A549 (cell line): ENCODE data around the gene XYLT1. TPM values are rescaled to one million over a fixed set of nuclear protein-coding genes. Genes with fewer than 3 reads are reported as not detected.

ENCODE experiments used
- ATAC-seq, 2 experiments: fragments of 200-7000 bp in 1 of 2; fragments of >200 bp in 1 of 2; cut with Nextera tagmentation in 1 of 2; cut with Tn5 transposase in 1 of 2; 3 replicates each; pipeline versions ENCODE4 v1.8.0 to v1.9.1; 2018 to 2020; ENCODE audit warnings: mild to moderate bottlenecking in 1 of 2, moderate library complexity in 1 of 2
- CTCF ChIA-PET: fragments of 300-600 bp; sonication (Branson Sonifier 250); formaldehyde crosslinking; extraction: SDS; loops from one replicate; lab custom pipeline; 2021; ENCODE audit warnings: antibody characterized with exemption, inconsistent platforms; lab: Yijun Ruan, JAX
- POLR2A ChIA-PET: fragments of 350-600 bp; formaldehyde crosslinking; extraction: SDS; loops from one replicate; lab custom pipeline; 2021; ENCODE audit warnings: antibody characterized with exemption, inconsistent platforms; lab: Yijun Ruan, JAX
- DNase-seq, 2 experiments: peaks; one replicate each; pipeline versions ENCODE4 v3.0.0 to v3.0.0-alpha.2; 2011 to 2016; ENCODE audit warnings: low read depth in 1 of 2, low spot score in 1 of 2
- FAIRE-seq: peaks from 2 replicates; lab custom pipeline; 2011; peaks lifted over from hg19 to GRCh38; lab: Jason Lieb, UNC
- H3K27ac ChIP-seq, 2 experiments: fragments of >200 bp; sonication (Bioruptor Twin); formaldehyde crosslinking; 3 replicates each; pipeline ENCODE4 v1.5.1; 2016 to 2017
- H3K4me1 ChIP-seq: fragments of >200 bp; sonication (Bioruptor Twin); formaldehyde crosslinking; 3 replicates; pipeline ENCODE4 v1.6.1; 2016
- H3K4me2 ChIP-seq: fragments of >200 bp; sonication (Bioruptor Twin); formaldehyde crosslinking; 3 replicates; pipeline ENCODE4 v1.6.1; 2016
- H3K4me3 ChIP-seq: fragments of >200 bp; sonication (Bioruptor Twin); formaldehyde crosslinking; 3 replicates; pipeline ENCODE4 v1.5.1; 2016
- H3K9me3 ChIP-seq: fragments of >200 bp; sonication (Bioruptor Twin); formaldehyde crosslinking; 3 replicates; pipeline ENCODE4 v1.6.1; 2016
- BHLHE40 ChIP-seq: IDR thresholded peaks from 2 replicates; pipeline ENCODE4 v1.6.1; 2012; ENCODE audit warnings: low read depth, low read length, inconsistent platforms
- CBX2 ChIP-seq: fragments of 200-600 bp; sonication (generic); IDR thresholded peaks from 2 replicates; pipeline ENCODE4 v1.6.1; 2016; ENCODE audit warnings: low read depth, mild to moderate bottlenecking, borderline replicate concordance
- CBX8 ChIP-seq: fragments of 200-600 bp; sonication (generic); IDR thresholded peaks from 2 replicates; pipeline ENCODE4 v1.6.1; 2016
- CHD2 ChIP-seq: fragments of 150-350 bp; IDR thresholded peaks from 2 replicates; pipeline ENCODE4 v1.6.1; 2014; ENCODE audit warnings: low read length; ENCODE audit not compliant: partially characterized antibody
- ELK1 ChIP-seq: fragments of 150-350 bp; IDR thresholded peaks from 2 replicates; pipeline ENCODE4 v1.6.1; 2014; ENCODE audit warnings: low read depth, mild to moderate bottlenecking, low read length
- EP300 ChIP-seq, 2 experiments: fragments of >200 bp; sonication (Bioruptor Twin); formaldehyde crosslinking; IDR thresholded peaks; 2 replicates in 1 of 2; 3 replicates in 1 of 2; pipeline ENCODE4 v1.6.1; 2016 to 2017
- ESRRA ChIP-seq: fragments of 150-350 bp; IDR thresholded peaks from 2 replicates; pipeline ENCODE4 v1.6.1; 2014; ENCODE audit warnings: mild to moderate bottlenecking, low read length, borderline replicate concordance
- HOXA7 ChIP-seq: fragments of 250-450 bp; sonication (Bioruptor Pico); IDR thresholded peaks from 2 replicates; pipeline ENCODE4 v1.5.0; 2020; ENCODE audit warnings: mild to moderate bottlenecking, moderate library complexity
- JUN ChIP-seq, 2 experiments: fragments of >200 bp; sonication (Bioruptor Twin); formaldehyde crosslinking; IDR thresholded peaks; 2 replicates in 1 of 2; 3 replicates in 1 of 2; pipeline ENCODE4 v1.6.1; 2016 to 2017
- KDM1A ChIP-seq: fragments of 200-600 bp; sonication (generic); IDR thresholded peaks from 2 replicates; pipeline ENCODE4 v1.6.1; 2016; ENCODE audit warnings: low read depth, mild to moderate bottlenecking
- MAZ ChIP-seq: fragments of 150-350 bp; IDR thresholded peaks from 2 replicates; pipeline ENCODE4 v1.6.1; 2014; ENCODE audit warnings: antibody characterized with exemption, low read depth, low read length, borderline replicate concordance
- MYC ChIP-seq: IDR thresholded peaks from 2 replicates; pipeline ENCODE4 v1.6.1; 2012; ENCODE audit warnings: mild to moderate bottlenecking, inconsistent platforms, low read length, improper control_type of control experiment, borderline replicate concordance
- NFE2L2 ChIP-seq: fragments of 150-350 bp; conservative IDR thresholded peaks from 2 replicates; pipeline ENCODE4 v1.6.1; 2014; ENCODE audit warnings: low read length
- NPAS2 ChIP-seq: fragments of 250-450 bp; sonication (Bioruptor Pico); IDR thresholded peaks from 2 replicates; pipeline ENCODE4 v1.8.0; 2022; ENCODE audit warnings: mild to moderate bottlenecking, moderate library complexity, borderline replicate concordance
- PHF8 ChIP-seq: fragments of 200-600 bp; sonication (generic); IDR thresholded peaks from 2 replicates; pipeline ENCODE4 v1.6.1; 2016; ENCODE audit warnings: low read depth, mild to moderate bottlenecking, antibody characterized with exemption, moderate library complexity, borderline replicate concordance
- POLR2A ChIP-seq: IDR thresholded peaks from 2 replicates; pipeline ENCODE4 v1.6.1; 2012; ENCODE audit warnings: mild to moderate bottlenecking, low read length
- RFX5 ChIP-seq: fragments of 450-650 bp; IDR thresholded peaks from 2 replicates; pipeline ENCODE4 v1.7.1; 2014; ENCODE audit warnings: antibody characterized with exemption, mild to moderate bottlenecking, moderate library complexity
- SMC3 ChIP-seq: fragments of >200 bp; sonication (Bioruptor Twin); formaldehyde crosslinking; IDR thresholded peaks from 3 replicates; pipeline ENCODE4 v1.6.1; 2018; ENCODE audit warnings: inconsistent platforms
- SREBF2 ChIP-seq: fragments of 450-650 bp; IDR thresholded peaks from 2 replicates; pipeline ENCODE4 v1.6.1; 2014; ENCODE audit warnings: mild to moderate bottlenecking, moderate library complexity
- ZSCAN20 ChIP-seq: fragments of 250-450 bp; sonication (Bioruptor Pico); IDR thresholded peaks from 2 replicates; pipeline ENCODE4 v1.8.0; 2022; ENCODE audit warnings: mild to moderate bottlenecking, moderate library complexity
- WGBS: methylation state at CpG from one replicate; pipeline ENCODE4 v1.1.6; 2017; ENCODE audit errors: missing lambda C conversion rate; 5-methylcytosine and 5-hydroxymethylcytosine counted together
- polyA plus RNA-seq, 4 experiments: library from polyadenylated mRNA; depleted of rRNA in 3 of 4; stranded (reverse); fragments of >200 nt; fragmentation: RNase III in 1 of 4; extraction: RNeasy Plus Mini Kit Qiagen cat#74134 plus additional on column Dnase treatment in 1 of 4; gene quantifications; 2 replicates in 3 of 4; 3 replicates in 1 of 4; pipeline ENCODE4 v1.2.3, GENCODE V29; 2011 to 2017
- TF ChIP-seq, protein P1 (sequence below): fragments of 200-600 bp; sonication (generic); IDR thresholded peaks from 2 replicates; pipeline ENCODE4 v1.6.1; 2016; ENCODE audit warnings: antibody characterized with exemption, mild to moderate bottlenecking, moderate library complexity
- TF ChIP-seq, protein P2 (sequence below): fragments of >200 bp; sonication (Bioruptor Twin); formaldehyde crosslinking; IDR thresholded peaks from 3 replicates; pipeline ENCODE4 v1.5.1; 2016
- TF ChIP-seq, protein P3 (sequence below): fragments of 250-450 bp; sonication (Bioruptor Pico); IDR thresholded peaks from 2 replicates; pipeline ENCODE4 v1.5.0; 2020; ENCODE audit warnings: low read depth, mild to moderate bottlenecking, moderate library complexity

The XYLT1 gene
- polyA plus RNA-seq, 2 of the 4 experiments (the other 2 are of a cell fraction) = 0.78 to 0.88 TPM

DNA sequence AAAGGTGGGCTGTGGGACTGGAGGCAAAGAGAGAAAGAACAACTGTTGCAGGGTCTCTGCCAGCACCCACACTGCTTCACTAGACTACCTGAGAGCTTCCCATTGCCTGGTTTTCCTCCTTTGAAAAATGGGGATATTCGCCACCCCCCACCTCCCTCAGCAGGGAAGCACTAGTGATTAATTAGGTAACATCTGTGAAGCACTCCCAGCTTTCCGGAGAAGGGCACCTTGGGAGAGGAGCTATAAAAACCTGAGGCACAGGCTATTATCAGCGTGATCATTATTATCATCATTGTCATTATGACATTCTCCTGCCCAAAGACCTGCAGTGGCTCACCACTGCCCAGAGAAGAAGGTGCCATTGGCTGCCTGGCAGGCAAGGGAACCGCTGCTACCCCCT lies 83.5 kb downstream of the XYLT1 start:
- FAIRE-seq = no peak
- CTCF ChIA-PET = interaction anchor here (1.0 kb wide), 1 partner anchor 29 kb away, joined by 3 read pairs; no protein-coding TSS in a partner anchor
- POLR2A ChIA-PET = no interaction called here
- Histone ChIP-seq H3K4me3 (no peak overlapping the region), H3K9me3 (no peaks in the 10 kb centered on the region), H3K4me1 (no peaks in the 10 kb centered on the region), H3K27ac (no peak overlapping the region), H3K4me2 (no peak overlapping the region)
- TF ChIP-seq NFE2L2 (no peak), EP300 (IDR thresholded peaks at IDR 0.05) (no peak), CBX2 (no peak), MAZ (no peak), JUN (IDR thresholded peaks at IDR 0.05) (no peak), RFX5 (no peak), HOXA7 (CRISPR knock-in tag) (no peak), BHLHE40 (no peak), ZSCAN20 (CRISPR knock-in tag) (no peak), PHF8 (no peak), CBX8 (no peak), MYC (no peak), SREBF2 (no peak), CHD2 (no peak), ESRRA (no peak), NPAS2 (no peak)
- TF ChIP-seq, protein P1, sequence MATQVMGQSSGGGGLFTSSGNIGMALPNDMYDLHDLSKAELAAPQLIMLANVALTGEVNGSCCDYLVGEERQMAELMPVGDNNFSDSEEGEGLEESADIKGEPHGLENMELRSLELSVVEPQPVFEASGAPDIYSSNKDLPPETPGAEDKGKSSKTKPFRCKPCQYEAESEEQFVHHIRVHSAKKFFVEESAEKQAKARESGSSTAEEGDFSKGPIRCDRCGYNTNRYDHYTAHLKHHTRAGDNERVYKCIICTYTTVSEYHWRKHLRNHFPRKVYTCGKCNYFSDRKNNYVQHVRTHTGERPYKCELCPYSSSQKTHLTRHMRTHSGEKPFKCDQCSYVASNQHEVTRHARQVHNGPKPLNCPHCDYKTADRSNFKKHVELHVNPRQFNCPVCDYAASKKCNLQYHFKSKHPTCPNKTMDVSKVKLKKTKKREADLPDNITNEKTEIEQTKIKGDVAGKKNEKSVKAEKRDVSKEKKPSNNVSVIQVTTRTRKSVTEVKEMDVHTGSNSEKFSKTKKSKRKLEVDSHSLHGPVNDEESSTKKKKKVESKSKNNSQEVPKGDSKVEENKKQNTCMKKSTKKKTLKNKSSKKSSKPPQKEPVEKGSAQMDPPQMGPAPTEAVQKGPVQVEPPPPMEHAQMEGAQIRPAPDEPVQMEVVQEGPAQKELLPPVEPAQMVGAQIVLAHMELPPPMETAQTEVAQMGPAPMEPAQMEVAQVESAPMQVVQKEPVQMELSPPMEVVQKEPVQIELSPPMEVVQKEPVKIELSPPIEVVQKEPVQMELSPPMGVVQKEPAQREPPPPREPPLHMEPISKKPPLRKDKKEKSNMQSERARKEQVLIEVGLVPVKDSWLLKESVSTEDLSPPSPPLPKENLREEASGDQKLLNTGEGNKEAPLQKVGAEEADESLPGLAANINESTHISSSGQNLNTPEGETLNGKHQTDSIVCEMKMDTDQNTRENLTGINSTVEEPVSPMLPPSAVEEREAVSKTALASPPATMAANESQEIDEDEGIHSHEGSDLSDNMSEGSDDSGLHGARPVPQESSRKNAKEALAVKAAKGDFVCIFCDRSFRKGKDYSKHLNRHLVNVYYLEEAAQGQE = no peak
- no peak for ATAC-seq
- DNase-seq = no peak
- 25% methylated on average over 4 of the region's 4 CpGs for WGBS

DNA sequence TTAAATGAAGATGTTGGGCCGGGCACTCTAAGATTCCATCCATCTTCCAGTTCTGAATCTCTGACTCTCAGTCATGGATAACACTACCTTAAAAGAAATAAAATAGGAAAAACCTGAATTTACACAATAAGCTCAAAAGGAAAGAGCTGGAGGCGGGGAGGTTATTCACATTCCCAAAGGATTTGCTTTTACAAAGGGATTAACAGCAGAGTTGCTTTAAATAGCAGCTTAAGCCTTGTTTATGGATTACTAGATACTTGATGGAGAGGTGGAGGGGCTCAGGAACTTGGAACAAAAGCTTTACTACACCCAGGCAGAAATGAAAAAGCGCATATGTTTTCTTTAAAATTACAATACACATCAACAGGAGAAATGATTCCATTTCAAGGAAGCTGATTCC lies 84.5 kb downstream of the XYLT1 start:
- CTCF ChIA-PET = no interaction called here
- ATAC-seq = no peak
- WGBS = 31% methylated on average over 3 of the region's 3 CpGs

More for the DNA sequence above, 84.5 kb downstream of the XYLT1 start:
- FAIRE-seq (no peak), DNase-seq (no peak)
- Histone ChIP-seq H3K4me3 (no peak overlapping the region), H3K4me1 (no peaks in the 10 kb centered on the region), H3K27ac (no peak overlapping the region), H3K9me3 (no peaks in the 10 kb centered on the region), H3K4me2 (no peak overlapping the region)
- TF ChIP-seq, protein P2, sequence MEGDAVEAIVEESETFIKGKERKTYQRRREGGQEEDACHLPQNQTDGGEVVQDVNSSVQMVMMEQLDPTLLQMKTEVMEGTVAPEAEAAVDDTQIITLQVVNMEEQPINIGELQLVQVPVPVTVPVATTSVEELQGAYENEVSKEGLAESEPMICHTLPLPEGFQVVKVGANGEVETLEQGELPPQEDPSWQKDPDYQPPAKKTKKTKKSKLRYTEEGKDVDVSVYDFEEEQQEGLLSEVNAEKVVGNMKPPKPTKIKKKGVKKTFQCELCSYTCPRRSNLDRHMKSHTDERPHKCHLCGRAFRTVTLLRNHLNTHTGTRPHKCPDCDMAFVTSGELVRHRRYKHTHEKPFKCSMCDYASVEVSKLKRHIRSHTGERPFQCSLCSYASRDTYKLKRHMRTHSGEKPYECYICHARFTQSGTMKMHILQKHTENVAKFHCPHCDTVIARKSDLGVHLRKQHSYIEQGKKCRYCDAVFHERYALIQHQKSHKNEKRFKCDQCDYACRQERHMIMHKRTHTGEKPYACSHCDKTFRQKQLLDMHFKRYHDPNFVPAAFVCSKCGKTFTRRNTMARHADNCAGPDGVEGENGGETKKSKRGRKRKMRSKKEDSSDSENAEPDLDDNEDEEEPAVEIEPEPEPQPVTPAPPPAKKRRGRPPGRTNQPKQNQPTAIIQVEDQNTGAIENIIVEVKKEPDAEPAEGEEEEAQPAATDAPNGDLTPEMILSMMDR = no peak
- TF ChIP-seq SREBF2 (no peak), POLR2A (no peak), ELK1 (no peak), SMC3 (no peak), KDM1A (no peak), MAZ (no peak), NPAS2 (no peak)
- TF ChIP-seq, protein P3, sequence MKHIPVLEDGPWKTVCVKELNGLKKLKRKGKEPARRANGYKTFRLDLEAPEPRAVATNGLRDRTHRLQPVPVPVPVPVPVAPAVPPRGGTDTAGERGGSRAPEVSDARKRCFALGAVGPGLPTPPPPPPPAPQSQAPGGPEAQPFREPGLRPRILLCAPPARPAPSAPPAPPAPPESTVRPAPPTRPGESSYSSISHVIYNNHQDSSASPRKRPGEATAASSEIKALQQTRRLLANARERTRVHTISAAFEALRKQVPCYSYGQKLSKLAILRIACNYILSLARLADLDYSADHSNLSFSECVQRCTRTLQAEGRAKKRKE = no peak
- POLR2A ChIA-PET = no interaction called here
